Cardiac fibroblast (primary cell): Measurements from ENCODE around the gene ZFAND5.
A peak's percentile ranks its signal among the peaks of the same experiment; 100 is the strongest.

Experiments
- DNase-seq, 2 donors: peaks; one replicate each; pipeline versions ENCODE4 v3.0.0 to v3.0.0-alpha.2; 2010; ENCODE audit warnings: low read depth in 2 of 2
- H3K4me3 ChIP-seq, 2 donors: replicated peaks in 1 of 2; 1 replicate in 1 of 2; 2 replicates in 1 of 2; pipeline ENCODE4 v1.5.1; 2011; ENCODE audit warnings: low read depth in 2 of 2, low read length in 2 of 2, mild to moderate bottlenecking in 2 of 2, moderate library complexity in 1 of 2
- CTCF ChIP-seq: IDR thresholded peaks from one replicate; pipeline ENCODE4 v1.5.1; 2011; ENCODE audit warnings: low read depth, mild to moderate bottlenecking, low read length, inconsistent platforms

Gene ZFAND5

GRCh38 chr9:72315510-72316311 lies 49.3 kb downstream of the ZFAND5 start:
- DNase-seq: peak; percentile 21 to 52
- TF ChIP-seq CTCF: no peak
- no peak overlapping the region for H3K4me3 ChIP-seq

- DNase-seq: peak; percentile 54 to 85
Measured at GRCh38 chr9:72315089-72315509, 49.9 kb downstream of the ZFAND5 start.

GRCh38 chr9:72313507-72313906 lies 51.5 kb downstream of the ZFAND5 start:
- DNase-seq: no peak
- no peak overlapping the region for H3K4me3 ChIP-seq
- no peak for TF ChIP-seq CTCF

More at GRCh38 chr9:72315089-72315509, 49.9 kb downstream of the ZFAND5 start:
- H3K4me3 ChIP-seq: no peak overlapping the region
- TF ChIP-seq CTCF: no peak

- H3K4me3 ChIP-seq: no peak overlapping the region
- DNase-seq: no peak
- TF ChIP-seq CTCF: no peak
Measured at GRCh38 chr9:72312386-72312987, 52.5 kb downstream of the ZFAND5 start.

- DNase-seq: no peak
- no peak overlapping the region for H3K4me3 ChIP-seq
- no peak for TF ChIP-seq CTCF
Measured at GRCh38 chr9:72309364-72310133, 55.5 kb downstream of the ZFAND5 start.

GRCh38 chr9:72306761-72307160 lies 58.2 kb downstream of the ZFAND5 start:
- no peak for DNase-seq
- no peak for TF ChIP-seq CTCF
- H3K4me3 ChIP-seq: no peak overlapping the region
